A673 (cell line): ENCODE measurements around the gene TMEM203. TPM values are rescaled to one million over a fixed set of nuclear protein-coding genes. Genes with fewer than 3 reads are reported as not detected.
A peak's percentile ranks its signal among the peaks of the same experiment; 100 is the strongest.

Experiments used
- BruUV-seq: library from RNA; stranded (reverse); fragments of 400-500 nt; replicated peaks from 2 replicates; lab custom pipeline; 2021; lab: Mats Ljungman, UMichigan
- CTCF ChIA-PET: fragments of 300-600 bp; sonication (Branson Sonifier 250); formaldehyde crosslinking; loops from one replicate; lab custom pipeline; 2022; ENCODE audit warnings: antibody characterized with exemption; lab: Charles Lee
- POLR2A ChIA-PET: fragments of 300-600 bp; sonication (Branson Sonifier 250); formaldehyde crosslinking; loops from one replicate; lab custom pipeline; 2022; ENCODE audit warnings: antibody characterized with exemption; ENCODE audit not compliant: low non-redundant PET; lab: Charles Lee
- DNase-seq: peaks from one replicate; pipeline ENCODE4 v3.0.0-alpha.2; 2015; ENCODE audit warnings: low spot score
- H3K27ac ChIP-seq: fragments of 200-600 bp; sonication (generic); 2 replicates; pipeline ENCODE4 v1.5.1; 2016; ENCODE audit warnings: mixed run types, low read depth, mild to moderate bottlenecking, mixed read lengths, antibody characterized with exemption, low read length; ENCODE audit not compliant: poor library complexity, severe bottlenecking
- H3K27me3 ChIP-seq: fragments of 200-600 bp; sonication (generic); replicated peaks from 2 replicates; pipeline ENCODE4 v1.6.1; 2017; ENCODE audit warnings: mixed run types, low read depth, mild to moderate bottlenecking, mixed read lengths, antibody characterized with exemption, low read length; ENCODE audit not compliant: insufficient read depth, poor library complexity
- H3K36me3 ChIP-seq: fragments of 200-600 bp; sonication (generic); 2 replicates; pipeline ENCODE4 v1.6.1; 2016; ENCODE audit warnings: mixed run types, mild to moderate bottlenecking, mixed read lengths, antibody characterized with exemption, low read length; ENCODE audit not compliant: insufficient read depth, poor library complexity, severe bottlenecking
- H3K4me1 ChIP-seq: fragments of 200-600 bp; sonication (generic); 2 replicates; pipeline ENCODE4 v1.6.1; 2017; ENCODE audit warnings: mixed run types, mild to moderate bottlenecking, mixed read lengths, antibody characterized with exemption, low read length; ENCODE audit not compliant: insufficient read depth, poor library complexity, severe bottlenecking
- H3K4me3 ChIP-seq: fragments of 200-600 bp; sonication (generic); 2 replicates; pipeline ENCODE4 v1.5.1; 2016; ENCODE audit warnings: low read depth, mixed run types, mild to moderate bottlenecking, mixed read lengths, low read length; ENCODE audit not compliant: poor library complexity, severe bottlenecking
- H3K9me3 ChIP-seq: fragments of 200-600 bp; sonication (generic); 2 replicates; pipeline ENCODE4 v1.6.1; 2016; ENCODE audit warnings: mixed run types, low read depth, mild to moderate bottlenecking, mixed read lengths, antibody characterized with exemption, low read length; ENCODE audit not compliant: poor library complexity, severe bottlenecking
- CTCF ChIP-seq: fragments of 300-800, 200-600 bp; sonication (generic); conservative IDR thresholded peaks from 2 replicates; pipeline ENCODE4 v1.5.1; 2017; ENCODE audit warnings: low read depth, mild to moderate bottlenecking, antibody characterized with exemption, low read length, moderate library complexity, mixed read lengths
- EZH2 ChIP-seq: fragments of 200-600 bp; sonication (generic); IDR thresholded peaks from 2 replicates; pipeline ENCODE4 v1.6.1; 2017; ENCODE audit warnings: borderline replicate concordance, low read depth, mild to moderate bottlenecking, mixed read lengths, antibody characterized with exemption, low read length; ENCODE audit not compliant: poor library complexity, severe bottlenecking
- intact Hi-C: fragments of 100-400 bp; cut with micrococcal nuclease; formaldehyde crosslinking; loops from one replicate; pipeline ENCODE4 v1.10.0; 2022; ENCODE audit not compliant: unreplicated experiment
- total RNA-seq: library from RNA; stranded (reverse); gene quantifications from 2 replicates; pipeline ENCODE4 v1.2.3, GENCODE V29; 2021

TMEM203 gene
- total RNA-seq, 1 experiment from 2014 or later, result 37.5 TPM

GRCh38 chr9:137253717-137254623, 48.5 kb upstream of the TMEM203 start:
- Histone ChIP-seq H3K4me3 (peak overlapping the region; percentile 88), H3K4me1 (peaks cover 15% of the 10 kb centered on the region), H3K9me3 (no peaks in the 10 kb centered on the region), H3K27ac (peak overlapping the region; percentile 88), H3K36me3 (peaks cover 14% of the 10 kb centered on the region), H3K27me3 (no peaks in the 10 kb centered on the region)
- POLR2A ChIA-PET, result interaction anchor here (1.1 kb wide), 1 partner anchor 13 kb away, joined by 3 read pairs; the partner anchor contains the start of gene TUBB4B
- peak; percentile 60 for DNase-seq
- intact Hi-C loops, result no loop called here
- CTCF ChIA-PET, result interaction anchor here (0.6 to 2.3 kb wide), 2 partner anchors 17 to 169 kb away, joined by 3 to 11 read pairs; partner anchors contain the start of genes EXD3 and NOXA1
- BruUV-seq, result no TSS peak
- no peak for TF ChIP-seq CTCF
- no peak for TF ChIP-seq EZH2

- CTCF ChIA-PET, result interaction anchor here (2.3 kb wide), 1 partner anchor 16 kb away, joined by 11 read pairs; no protein-coding TSS in a partner anchor
- H3K4me1 ChIP-seq, result peaks cover 15% of the 10 kb centered on the region
Measured at GRCh38 chr9:137252555-137253506, 47.4 kb upstream of the TMEM203 start.

More at GRCh38 chr9:137252555-137253506, 47.4 kb upstream of the TMEM203 start:
- intact Hi-C loops, result no loop called here
- BruUV-seq, result no TSS peak
- Histone ChIP-seq H3K27ac (no peak overlapping the region), H3K4me3 (no peak overlapping the region), H3K36me3 (peaks cover 9% of the 10 kb centered on the region), H3K27me3 (no peaks in the 10 kb centered on the region), H3K9me3 (no peaks in the 10 kb centered on the region)
- DNase-seq, result no peak
- TF ChIP-seq CTCF (no peak), EZH2 (no peak)
- POLR2A ChIA-PET, result no interaction called here
